Measurements from ENCODE around the gene KIAA0930. TPM values are rescaled to one million over a fixed set of nuclear protein-coding genes. Genes with fewer than 3 reads are reported as not detected.
A peak's percentile ranks its signal among the peaks of the same experiment; 100 is the strongest.

KIAA0930 gene
- total RNA-seq, 1 donor from 2014 or later = 93.1 TPM

DNA sequence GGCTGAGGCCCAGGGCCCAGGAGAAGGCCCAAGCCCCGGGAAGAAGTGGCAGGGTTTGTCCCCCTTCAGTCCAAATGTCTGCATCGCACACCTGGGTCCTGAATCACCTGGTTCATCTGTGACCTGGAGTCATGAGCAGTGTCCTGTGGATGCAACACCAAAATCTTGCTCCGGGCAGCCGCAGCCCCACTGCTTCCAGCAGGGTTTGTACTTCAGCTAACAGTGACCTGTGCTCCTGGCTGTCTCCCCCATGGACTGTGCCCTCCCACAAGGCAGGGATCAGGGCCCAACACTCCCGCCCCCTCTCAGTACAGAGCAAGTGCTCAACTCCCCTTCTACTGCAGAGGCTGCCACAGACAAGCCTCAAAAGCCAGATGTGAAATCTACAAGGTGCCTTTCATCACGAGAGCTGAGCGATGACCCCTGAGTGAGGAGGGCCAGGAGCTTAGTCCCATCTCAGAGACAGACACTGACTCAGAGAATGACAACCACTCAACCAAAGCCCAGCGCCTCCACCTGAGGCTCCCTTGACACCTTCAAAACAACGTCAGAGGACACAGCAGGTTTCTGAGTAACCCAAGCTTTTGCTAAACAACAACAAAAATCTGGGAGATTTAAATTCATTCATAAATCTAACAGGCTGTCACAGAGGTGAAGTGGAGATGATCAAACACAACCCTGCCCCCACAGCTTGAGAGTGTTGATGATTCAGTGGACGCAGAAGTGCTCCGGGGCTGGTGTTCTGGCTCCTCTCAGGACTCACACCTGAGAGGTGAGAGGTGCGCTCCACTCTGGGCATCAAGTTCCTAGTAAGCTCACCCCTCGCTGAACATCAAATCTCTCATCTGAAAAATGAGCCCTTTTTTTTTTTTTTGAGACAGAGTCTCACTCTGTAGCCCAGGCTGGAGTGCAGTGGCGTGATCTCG lies 3.4 kb downstream of the KIAA0930 start:
- DNase-seq (ENCODE audit: low spot score) = no peak

DNA sequence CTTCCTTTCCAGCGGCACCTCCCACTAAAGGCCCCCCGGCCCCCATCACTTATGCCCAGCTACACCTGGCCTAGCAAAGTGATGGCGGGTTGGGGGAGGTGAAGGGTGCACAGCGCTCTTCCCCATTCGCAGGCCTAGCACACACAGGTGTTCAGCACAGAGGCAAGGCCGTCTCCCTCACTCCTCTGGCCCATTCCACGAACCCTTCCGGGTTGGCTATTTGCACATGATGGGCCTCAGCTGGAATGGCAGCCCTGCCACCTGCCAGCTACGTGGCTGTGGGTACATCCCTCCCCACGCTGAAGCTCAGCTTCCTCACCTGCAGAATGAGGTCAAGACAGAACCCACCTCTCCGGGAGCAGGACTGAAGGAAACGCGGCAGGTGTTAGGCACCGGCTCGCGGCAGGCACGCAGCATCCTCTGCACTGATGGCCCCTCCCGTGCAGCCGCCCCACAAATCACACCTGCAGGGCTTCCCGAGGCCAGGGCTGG lies 4.8 kb downstream of the KIAA0930 start:
- DNase-seq (ENCODE audit: low spot score) = no peak

DNA sequence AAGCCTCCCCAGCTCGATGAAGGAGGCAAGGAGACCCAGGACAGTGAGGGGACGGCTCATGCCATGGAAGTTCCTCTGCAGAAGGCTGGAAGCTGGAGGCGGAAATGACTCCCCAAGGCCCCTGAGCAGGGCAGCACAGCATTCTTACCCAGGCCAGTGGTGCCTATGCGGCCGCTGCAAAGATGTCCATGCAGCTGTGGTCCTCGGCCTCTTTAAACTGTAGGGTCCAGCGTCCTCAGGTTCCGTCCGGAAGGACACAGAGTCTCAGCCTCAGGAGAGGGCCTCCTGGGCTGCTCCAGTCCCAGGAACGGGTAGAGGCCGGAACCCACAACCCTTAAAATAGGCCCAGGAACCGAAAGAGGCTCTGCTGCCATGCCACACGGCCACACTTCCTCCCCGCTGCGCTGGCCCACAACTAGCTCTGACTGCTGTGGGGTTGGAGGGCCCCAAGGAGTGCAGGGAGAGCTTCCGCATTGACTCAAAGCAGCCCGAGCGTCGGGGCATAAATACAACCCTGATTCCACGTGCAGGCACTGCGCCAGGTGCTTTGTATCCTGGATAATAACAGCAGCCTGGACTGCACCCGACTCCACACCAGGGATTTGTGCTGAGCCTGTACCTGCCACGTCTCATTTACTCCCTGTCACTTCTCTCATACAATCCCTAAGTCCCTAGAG lies 5.5 kb downstream of the KIAA0930 start:
- DNase-seq (ENCODE audit: low spot score) = no peak

DNA sequence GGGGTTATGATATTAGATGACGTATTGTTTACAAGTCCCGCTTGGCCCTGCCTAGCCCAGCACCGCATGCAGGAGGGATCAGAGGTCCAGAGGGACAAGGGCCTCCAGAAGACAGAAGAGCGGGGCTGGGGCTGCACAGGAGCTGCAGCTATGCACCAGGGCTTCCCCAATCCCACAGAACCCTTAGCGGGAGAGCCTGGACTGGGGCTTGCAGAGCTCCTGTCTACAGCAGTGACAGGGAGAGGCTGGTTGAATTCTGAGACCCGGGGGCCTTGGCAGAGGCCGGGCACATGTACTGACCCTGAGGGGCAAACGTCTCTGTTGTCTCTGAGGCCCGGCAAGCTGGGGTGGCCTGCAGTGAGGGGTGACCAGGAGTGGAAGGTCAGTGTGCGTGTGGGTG lies 6.9 kb downstream of the KIAA0930 start:
- no peak for DNase-seq (ENCODE audit: low spot score)

DNA sequence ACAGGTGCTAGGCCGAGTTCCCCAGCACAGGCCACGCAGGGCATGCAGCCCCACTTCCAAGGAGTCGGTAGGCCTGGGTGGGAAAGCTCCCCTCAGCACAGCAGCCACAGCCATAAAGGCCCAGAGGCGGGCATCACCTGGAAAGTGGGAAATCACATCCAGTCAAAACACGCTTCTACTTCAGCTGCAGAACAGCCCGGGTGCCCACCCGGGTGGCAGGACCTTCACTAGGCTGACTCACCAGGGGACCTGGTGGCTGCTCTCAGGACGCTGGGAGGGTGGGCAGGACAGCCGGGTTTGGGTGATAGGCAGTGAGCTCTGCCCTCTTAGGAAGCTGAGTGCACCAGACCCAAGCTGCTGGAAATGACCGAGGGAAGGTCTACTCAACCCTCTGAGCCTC lies 7.3 kb downstream of the KIAA0930 start:
- no peak for DNase-seq (ENCODE audit: low spot score)

DNA sequence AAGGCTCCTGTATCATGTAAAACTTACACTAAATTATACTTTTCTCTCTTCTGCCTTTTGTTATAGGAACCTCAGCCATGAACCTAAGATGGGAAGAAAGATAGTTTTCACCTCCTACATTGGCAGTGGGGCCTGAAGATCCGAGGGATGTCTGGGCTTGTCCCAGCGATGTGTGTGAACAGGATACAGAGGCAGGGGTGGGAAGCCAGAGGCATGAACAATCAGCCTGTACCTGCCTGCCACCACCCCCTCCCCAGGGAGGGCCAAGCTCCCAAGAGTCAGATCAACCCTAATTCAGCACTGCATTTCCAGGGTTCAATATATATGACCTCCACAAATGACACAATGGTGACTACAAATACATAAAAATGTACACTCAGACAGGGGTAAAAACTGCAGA lies 9.4 kb downstream of the KIAA0930 start:
- no peak for DNase-seq (ENCODE audit: low spot score)

DNA sequence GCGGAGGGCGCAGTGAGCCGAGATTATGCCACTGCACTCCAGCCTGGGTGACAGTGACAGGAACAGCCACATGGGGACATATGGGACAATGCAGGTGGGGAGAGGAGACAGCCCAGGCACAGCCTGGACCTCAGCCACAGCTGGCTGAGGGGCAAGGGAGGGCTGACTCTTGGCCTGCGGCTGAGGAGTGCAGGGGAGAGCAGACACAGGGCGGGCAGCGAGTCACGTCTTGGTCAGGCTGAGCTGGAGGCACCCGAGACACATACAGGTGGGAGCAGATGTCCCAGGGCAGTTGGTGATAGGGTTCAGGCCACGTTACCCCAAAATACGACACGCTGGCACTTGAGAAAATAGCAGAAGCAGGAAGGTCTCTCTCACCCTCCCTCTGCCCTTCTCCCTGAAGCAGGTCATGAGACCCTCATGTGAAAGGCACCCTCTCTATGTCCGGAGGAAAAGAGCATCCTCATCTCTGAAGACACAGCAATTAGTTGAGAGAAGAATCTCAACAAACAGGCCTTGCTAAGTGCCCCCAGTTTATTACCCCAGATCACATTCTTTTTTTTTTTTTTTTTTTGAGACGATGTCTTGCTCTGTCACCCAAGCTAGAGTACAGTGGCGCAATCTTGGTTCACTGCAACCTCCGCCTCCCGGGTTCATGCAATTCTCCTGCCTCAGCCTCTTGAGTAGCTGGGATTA lies 10.5 kb downstream of the KIAA0930 start:
- no peak for DNase-seq (ENCODE audit: low spot score)

DNA sequence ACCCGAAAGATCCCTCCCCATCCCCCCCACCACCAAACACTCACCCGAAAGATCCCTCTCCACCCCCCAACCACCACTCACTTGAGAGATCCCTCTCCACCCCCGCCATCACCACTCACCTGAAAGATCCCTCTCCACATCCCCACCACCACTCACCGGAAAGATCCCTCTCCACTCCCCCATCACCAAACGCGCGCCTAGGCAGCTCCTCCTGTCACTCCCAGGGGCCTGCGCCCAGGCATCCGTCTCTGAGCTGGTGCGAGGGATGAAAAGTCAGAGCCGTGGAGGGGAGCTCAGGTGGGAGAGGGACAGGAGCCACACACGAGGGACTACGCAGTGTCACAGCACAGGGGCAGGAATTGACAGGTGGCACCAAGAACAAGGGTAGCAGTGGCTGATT lies 11.5 kb downstream of the KIAA0930 start:
- no peak for DNase-seq (ENCODE audit: low spot score)

DNA sequence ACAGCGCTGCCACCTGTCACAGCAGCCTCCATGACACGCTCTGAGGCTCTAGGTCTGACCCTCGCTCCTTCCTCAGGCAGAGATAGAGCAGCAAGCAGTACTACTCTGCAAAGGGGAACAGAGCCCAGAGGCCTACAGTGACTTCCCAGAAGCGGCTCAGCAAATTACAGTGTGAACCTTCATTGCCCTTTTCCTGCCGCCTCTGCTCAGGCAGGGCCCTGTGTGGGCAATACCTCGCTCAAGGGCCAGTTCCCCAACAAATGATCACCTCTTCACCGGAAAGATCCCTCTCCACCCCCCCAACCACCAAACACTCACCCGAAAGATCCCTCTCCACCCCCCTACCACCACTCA lies 12.3 kb downstream of the KIAA0930 start:
- no peak for DNase-seq (ENCODE audit: low spot score)

DNA sequence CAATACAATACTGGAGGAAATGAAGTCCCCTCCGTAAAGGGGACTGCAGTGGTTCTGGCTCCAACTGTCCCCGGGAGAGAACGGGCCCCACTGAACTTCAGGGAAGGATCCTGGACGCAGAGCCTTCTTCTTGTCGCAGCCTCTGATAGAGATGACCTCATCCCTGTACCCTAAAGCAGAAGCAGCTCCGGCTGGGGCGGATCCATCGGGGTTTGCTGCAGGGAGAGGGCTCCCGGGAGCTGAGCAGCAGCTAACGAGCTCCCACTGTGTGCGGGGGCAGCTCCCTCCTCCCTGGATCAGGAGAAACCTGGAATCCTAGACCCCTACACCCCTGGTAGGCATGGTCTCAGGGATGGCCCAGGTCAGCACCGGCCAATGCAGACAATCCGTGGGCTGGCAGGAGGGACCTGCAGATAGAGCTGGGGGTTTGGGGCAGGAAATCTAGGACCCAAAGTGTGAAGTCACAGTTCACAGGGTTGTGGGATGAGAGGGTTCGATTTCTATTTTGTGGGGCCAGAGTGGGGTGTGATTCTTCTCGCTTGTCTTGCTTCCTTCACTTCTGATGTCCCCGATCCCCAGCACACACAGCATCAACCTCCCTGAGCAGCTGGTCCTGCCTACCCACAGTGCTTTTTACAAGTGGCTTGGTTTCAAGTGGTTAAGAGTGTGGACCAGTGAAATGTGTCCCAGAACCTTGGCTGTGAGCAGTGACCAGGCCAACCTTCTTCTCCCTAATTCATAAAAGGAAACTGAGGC lies 12.9 kb downstream of the KIAA0930 start:
- no peak for DNase-seq (ENCODE audit: low spot score)

DNA sequence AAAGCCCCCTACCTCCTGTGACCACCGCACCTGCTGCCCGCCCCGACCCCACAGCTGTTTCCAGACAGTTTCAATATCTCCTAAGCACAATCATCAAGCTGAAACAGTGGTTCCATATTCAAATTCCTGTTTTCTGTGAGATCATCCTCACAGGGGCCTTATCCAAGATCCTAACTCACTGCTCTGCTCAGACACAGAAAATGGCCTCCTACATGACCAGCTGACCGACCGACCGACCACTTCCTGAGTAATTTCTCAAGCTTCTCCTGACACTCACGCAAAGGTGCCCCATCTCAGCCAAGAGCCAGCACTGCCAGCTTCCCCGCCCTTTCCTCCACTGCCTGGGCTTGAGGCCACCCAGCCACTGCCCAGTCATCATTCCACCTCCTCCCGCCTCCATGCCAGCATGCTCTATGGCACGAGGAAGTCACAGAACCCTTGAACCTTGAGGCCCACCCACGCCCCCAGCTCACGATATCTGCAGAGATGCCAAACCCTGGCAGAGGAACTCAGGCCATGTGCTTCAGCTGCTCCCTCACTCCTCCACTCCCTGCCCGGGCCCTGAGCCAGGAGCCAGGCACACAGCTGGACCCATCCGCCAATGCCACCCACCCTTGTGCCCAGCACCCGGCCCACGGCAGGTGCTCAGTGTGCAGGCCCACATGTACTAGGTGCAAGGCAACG lies 14.0 kb downstream of the KIAA0930 start:
- DNase-seq (ENCODE audit: low spot score) = peak; percentile 59

DNA sequence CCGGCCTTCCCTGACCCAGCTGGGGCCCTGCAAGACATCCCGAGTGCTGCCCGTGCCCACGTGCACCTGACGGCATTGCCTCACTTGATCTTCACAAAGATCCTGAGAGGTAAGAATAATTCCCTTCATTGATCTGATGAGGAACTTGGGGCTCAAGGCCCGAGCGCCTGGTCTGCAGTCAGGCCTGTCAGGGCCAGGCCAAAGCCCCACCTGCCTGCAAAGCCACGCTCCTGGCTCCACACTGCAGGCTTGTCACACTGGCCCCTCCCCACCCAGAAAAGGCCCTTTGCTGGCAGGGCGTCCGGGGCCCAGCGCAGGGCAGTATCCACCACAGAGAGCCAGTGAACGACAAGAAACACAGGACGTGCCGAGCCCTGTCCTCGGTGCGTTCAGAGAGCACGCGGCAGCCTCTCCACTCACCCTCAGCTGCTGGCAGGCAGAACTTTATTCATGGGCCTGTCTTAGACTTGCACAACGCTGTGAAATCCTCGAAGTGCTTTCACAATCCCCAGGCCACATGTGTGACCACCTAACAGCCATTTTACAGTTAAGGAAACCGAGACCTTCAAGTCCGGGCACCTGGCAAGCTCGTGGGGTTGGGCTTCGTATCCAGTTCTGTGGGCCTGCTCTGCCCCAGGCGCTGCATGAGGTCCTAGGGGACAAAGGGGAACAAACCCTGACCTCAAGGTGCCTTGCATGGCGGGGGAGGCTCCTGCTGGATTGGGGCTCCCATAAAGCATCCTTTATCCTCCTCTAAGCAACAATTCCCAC lies 14.8 kb downstream of the KIAA0930 start:
- DNase-seq (ENCODE audit: low spot score) = no peak

DNA sequence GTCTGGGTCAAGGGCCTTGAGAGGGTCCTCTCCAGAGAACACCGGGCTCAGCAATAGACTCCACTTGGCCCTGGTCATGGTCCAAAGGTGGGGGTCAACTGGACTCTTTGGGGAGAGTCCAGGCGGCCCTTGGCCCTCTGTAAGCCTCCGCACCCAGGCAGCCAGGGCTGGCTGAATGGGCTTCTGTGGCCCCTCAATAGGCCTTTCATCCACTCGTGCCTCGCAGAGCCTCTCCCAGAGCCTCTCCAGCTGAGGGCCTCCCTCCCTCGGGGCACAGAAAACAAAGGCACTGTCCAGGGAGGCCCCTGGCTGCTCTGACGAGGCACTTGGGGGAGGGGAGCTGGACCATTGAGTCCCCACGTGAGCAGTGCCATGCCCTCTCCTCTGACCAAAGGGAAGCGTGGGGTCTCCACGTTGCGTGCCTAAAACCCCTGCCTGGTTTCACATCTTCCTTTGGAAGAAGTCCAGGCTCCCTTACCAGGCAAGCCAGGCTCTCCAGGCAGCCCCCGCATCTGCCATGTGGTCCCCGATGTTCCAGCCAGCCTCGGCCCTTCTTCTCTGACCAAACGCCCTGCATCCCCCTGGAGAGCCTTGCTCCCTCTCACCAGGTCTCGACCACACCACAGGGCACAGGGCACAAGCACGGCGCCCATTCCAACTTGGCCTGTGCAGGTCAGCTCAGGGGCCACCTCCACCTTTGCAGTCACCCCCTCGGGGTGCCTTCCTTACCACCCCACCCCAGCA lies 15.5 kb downstream of the KIAA0930 start:
- DNase-seq (ENCODE audit: low spot score) = no peak

DNA sequence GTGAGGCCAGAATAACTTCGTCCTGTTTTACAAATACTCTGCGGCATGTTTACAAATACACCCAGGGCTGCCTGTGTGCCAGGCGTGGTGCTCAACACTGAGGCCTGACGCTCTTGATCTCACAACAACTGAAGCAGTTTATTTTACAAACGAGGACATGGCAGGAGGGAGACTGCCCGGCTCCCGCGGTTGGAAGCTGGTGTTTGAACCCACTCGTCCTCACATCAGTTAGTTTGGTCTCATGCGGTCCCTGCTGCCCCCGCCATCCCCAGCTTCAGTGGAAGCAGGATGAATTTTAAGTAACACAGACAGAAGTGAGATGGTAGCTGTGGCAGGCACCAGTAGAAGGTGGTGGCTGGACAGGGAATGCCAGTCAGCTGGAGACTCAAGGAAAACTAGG lies 16.4 kb downstream of the KIAA0930 start:
- DNase-seq (ENCODE audit: low spot score) = no peak

DNA sequence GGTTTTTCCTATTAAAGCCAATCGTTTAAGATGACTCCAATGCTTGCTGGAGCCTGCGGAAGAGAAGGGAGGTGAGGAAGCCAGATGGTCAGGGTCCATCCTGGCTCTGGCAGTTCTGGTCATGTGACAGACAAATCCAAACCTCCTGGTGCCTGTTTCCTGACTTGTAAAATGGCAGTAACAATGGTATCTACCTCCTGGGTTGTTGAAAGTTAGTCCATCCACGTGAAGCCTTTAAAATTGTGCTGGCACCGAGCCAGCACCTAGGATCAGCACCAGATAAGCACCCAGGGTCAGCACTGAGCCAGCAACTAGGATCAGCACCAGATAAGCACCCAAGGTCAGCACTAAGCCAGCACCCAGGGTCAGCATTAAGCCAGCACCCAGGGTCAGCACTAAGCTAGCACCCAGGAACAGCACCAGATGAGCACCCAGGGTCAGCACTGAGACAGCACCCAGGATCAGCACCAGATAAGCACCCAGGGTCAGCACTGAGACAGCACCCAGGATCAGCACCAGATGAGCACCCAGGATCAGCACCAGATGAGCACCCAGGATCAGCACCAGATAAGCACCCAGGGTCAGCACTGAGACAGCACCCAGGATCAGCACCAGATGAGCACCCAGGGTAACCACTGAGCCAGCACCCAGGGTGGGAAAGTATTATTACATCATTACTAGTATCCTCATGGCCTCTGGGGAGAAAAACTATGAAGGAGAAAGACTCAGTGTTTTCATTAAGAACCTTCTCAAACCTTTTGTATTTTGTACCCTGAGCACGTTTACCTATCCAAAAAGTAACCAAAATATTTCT lies 17.2 kb downstream of the KIAA0930 start:
- no peak for DNase-seq (ENCODE audit: low spot score)

DNA sequence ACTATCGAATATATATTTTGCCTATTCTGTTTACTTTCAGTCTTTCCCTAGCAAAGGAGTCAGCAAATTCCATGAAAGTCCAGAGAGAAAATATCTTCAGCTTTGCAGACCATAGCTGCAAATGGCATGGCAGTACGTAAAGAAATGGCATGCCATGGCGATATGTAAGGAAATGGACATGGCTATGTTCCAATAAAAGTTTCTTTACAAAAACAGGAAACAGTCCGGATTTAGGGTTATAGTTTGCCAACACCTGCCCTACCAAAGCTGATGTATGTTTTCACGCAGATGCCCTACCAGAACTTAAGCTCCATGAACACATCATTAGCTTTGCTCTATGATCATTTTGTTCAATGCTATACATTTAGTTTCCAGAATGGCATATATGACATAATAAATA lies 19.5 kb downstream of the KIAA0930 start:
- DNase-seq (ENCODE audit: low spot score) = no peak

DNA sequence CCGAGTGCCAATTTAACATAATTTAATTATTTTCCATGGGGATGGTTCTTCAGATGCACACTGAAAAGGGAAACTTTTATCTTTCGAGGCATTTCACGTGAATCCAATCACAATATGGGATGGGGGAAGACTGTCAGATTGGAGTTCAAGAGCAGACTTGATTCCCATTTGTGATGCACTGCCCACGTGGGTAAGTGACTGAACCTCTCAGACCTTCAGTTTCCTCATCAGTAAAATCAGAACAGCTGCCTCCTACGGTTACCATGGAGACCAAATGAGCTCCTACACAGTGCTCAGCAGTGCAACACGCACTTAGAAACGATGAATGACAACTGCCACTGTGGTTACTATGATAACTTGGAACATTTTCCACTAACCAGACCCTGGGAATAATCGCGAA lies 21.7 kb downstream of the KIAA0930 start:
- DNase-seq (ENCODE audit: low spot score) = no peak

DNA sequence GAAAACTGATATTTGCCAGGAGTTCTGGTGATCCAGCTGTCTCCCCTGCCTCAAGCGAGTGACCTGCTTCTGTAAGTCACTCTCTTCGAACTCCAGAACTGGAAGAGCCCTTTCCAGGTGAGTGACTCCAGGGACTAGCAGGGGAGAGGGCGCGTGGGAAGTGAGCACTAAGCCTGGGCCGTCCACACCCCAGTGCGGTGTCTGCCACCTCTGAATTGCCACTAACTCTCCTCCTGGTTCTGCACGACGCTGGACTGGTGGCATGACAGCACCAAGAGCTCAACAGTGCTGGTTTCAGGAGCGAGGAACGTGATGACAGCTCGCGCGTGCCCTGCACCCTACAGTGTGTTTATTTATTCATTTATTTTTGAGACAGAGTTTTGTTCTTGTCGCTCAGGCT lies 22.9 kb downstream of the KIAA0930 start:
- no peak for DNase-seq (ENCODE audit: low spot score)

DNA sequence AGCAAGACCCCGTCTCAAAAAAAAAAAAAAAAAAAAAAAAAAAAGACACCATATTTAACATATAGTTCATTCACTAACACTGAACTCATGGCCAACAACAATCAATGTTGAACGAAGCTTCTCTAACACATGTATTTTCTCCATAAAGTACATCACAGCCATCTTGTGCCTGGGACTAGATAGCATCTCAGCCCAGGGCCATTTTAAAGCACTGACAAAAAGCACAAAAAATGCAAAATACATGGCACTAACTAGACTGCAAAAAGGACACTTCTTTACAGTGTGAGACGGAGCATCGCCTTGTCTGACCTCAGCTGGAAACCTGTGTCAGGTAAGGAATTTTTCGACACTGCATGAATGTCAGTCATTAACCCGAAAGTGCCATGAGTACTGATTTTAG lies 23.3 kb downstream of the KIAA0930 start:
- no peak for DNase-seq (ENCODE audit: low spot score)
